ENCODE measurements around the gene PCED1B.

The PCED1B gene

DNA sequence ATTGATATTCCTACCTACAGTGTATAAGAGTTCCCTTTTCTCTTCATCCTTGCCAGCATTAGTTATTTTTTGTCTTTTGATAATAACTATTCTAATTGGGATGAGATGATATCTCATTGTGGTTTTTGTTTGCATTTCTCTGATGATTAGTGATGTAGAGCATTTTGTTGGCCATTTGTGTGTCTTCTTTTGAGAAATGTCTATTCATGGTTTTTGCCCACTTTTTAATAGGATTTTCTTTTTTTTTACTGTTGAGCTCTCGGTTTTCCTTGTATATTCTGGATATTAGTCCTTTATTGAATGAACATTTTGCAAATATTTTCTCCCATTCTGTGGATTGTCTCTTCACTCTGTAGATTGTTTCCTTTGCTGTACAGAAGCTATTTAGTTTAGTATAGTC is 79.9 kb downstream of the PCED1B start:
- TF ChIP-seq, protein P1, sequence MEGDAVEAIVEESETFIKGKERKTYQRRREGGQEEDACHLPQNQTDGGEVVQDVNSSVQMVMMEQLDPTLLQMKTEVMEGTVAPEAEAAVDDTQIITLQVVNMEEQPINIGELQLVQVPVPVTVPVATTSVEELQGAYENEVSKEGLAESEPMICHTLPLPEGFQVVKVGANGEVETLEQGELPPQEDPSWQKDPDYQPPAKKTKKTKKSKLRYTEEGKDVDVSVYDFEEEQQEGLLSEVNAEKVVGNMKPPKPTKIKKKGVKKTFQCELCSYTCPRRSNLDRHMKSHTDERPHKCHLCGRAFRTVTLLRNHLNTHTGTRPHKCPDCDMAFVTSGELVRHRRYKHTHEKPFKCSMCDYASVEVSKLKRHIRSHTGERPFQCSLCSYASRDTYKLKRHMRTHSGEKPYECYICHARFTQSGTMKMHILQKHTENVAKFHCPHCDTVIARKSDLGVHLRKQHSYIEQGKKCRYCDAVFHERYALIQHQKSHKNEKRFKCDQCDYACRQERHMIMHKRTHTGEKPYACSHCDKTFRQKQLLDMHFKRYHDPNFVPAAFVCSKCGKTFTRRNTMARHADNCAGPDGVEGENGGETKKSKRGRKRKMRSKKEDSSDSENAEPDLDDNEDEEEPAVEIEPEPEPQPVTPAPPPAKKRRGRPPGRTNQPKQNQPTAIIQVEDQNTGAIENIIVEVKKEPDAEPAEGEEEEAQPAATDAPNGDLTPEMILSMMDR (IDR thresholded peaks at IDR 0.05), result no peak

DNA sequence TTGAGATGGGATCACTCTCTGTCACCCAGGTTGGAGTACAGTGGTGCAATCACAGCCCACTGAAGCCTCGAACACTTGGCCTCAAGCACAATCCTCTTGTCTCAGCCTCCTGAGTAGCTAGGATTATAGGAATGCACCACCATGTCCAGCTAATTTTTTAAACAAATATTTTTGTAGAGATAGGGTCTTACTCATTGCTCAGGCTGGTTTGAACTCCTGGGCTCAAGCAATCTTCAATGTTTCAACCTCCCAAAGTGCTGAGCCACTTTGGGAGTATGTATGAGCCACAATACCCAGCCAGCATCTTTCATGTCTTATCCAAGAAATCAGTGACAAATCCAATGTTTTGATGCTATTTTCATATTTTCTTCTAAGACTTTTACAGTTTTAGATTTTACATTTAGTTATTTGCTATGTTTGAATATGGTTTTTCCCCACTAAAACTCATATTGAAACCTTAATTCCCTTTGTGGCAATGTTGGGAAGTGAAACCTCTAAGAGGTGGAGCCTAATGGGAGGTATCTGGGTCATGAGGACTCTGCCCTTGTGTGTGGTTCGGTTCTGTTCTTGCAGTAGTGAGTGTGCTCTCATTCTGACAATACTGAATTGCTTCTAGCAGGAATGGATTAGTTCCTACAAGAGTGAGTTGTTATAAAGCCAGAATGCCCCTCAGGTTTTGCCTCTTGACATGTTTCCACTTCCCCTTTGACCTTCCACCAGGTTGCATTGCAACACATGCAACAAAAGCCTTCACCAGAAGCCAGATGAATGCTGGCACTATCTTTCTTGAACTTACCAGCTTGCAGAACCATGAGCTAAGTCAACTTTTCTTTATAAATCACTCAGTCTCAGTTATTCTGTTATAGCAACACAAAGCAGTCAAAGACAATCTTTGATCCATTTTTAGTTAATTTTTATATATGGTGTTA is 81.2 kb downstream of the PCED1B start:
- TF ChIP-seq, protein P1 (IDR thresholded peaks at IDR 0.05), result no peak

DNA sequence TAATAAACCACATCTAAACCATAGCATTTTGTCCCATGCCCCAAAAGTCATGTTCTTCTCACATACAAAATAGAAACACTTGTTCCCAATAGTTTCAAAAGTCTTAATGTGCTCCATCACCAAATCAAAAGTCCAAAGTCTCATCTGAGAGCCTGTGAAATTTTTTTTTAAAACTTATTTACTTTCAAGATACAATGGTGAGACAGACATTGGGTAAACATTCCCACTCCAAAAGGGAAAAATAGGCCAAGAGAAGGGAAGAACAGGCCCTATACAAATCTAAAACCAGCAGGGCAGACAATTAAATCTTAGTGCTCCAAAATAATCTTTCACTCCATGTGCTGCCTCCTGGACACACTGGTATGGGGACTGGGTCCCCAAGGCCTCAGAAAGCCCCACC is 84.7 kb downstream of the PCED1B start:
- TF ChIP-seq, protein P1 (IDR thresholded peaks at IDR 0.05), result no peak

DNA sequence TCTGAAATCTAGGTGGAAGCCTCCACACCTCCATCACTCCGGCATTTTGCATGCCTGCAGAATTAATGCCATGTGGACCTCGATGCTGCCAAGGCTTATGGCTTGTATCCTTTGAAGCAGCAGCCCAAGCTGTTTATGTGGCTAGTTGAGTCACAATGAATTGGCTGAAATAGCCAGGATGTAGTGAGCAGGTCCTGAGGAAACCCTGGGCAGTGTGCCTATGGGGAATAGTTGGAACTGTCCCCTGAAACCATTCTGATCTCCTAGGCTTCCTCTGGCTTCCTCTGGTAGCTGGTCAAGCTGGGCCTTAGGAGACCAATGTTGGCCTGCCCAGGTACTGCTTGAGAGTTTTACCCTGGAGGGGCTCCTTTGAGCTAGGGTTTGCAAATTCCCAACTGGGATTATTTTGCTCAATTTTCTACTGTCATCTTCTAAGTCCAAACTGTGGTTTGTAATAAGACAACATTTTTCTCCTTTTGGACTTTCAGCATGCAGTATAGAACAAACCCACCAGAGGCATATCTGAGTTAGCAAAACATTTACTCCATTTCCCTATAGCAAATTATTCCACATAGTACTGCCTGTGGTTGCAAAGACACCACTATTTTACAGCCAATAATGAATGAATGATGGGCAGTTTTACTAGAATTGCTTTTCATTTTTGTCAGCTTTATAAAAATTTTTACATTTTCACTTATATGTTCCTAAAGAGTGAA is 85.5 kb downstream of the PCED1B start:
- TF ChIP-seq, protein P1 (IDR thresholded peaks at IDR 0.05), result no peak

DNA sequence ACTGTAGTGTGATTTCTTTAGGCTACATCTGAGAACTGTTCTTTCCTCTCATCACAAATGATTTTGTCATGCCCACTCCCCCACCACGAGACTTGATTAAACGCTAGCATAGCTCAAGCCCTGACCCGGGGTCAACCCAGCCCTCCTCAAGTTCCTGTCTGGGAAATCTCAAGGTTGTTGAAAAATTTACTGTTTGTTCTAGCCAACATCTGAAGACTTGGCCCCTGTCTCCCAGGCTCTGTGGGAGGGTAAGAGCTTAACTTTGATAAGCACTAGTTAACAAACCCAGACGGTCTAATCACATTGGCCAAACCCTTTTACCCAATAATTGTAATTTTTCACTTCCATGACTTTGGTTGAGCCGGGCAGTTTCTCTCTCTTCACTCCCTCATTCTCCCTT is 86.5 kb downstream of the PCED1B start:
- TF ChIP-seq, protein P1 (IDR thresholded peaks at IDR 0.05), result no peak

DNA sequence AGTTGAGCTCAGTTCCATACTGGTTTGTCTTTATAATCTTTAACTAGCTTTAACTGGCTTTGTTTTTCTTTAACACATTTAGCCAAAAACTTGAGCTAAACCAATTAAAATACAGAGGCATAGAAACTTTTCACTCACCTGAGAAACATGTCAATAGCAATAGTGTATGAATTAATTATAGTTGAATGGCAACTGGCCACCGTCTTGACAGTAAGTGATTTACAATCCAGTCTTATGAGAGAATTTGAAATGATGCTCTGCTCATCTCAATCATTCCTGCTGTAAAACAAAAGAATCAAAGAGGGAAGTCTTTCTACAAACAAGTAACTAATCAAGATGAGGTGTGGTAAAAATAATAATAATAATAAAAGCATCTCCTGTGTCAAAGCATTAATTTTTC is 86.9 kb downstream of the PCED1B start:
- TF ChIP-seq, protein P1 (IDR thresholded peaks at IDR 0.05), result no peak

DNA sequence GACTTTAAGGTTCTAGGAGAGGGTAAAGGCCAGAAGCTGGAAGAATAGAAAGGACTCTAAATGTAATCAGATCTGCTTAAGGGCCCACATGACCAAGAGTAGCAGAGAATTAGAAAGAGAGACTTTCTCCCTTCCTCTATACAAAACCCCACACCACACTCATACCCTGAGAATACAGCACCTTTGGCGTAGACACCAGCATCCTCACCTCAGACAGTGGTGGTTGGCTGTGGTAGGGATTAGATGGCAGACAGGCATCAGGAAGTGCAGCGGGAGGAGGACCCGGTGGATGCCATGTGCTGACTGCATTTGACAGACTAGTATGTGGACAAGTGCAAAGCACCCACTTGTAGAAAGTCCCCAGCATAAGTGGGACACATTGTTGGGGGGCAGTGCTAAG is 98.6 kb downstream of the PCED1B start:
- TF ChIP-seq, protein P1 (IDR thresholded peaks at IDR 0.05), result no peak
